Vagina (tissue), 2 donors: ENCODE data around the gene PIGS. TPM values are rescaled to one million over a fixed set of nuclear protein-coding genes. Genes with fewer than 3 reads are reported as not detected.
"Not testable (repeated sequence)": the region's sequence is repeated elsewhere in the genome, so short reads cannot be mapped to it uniquely, and the experiment has no call there.

ENCODE experiments used
- DNase-seq, 2 donors: peaks; one replicate each; pipeline ENCODE4 v3.0.0-alpha.2; 2017; ENCODE audit errors: extremely low spot score in 2 of 2
- H3K27ac ChIP-seq: fragments of 200-600 bp; sonication (generic); one replicate; pipeline ENCODE4 v1.5.1; 2019
- H3K27me3 ChIP-seq: fragments of 200-600 bp; sonication (generic); one replicate; pipeline ENCODE4 v1.5.1; 2019
- H3K36me3 ChIP-seq, 2 donors: fragments of 200-600 bp; sonication (generic); one replicate each; pipeline ENCODE4 v1.5.1; 2017 to 2019
- H3K4me1 ChIP-seq: fragments of 200-600 bp; sonication (generic); one replicate; pipeline ENCODE4 v1.5.1; 2019
- H3K4me3 ChIP-seq, 2 donors: fragments of 200-600 bp; sonication (generic); 1 replicate in 1 of 2; 2 replicates in 1 of 2; pipeline ENCODE4 v1.5.1; 2016 to 2019
- H3K9me3 ChIP-seq: fragments of 200-600 bp; sonication (generic); one replicate; pipeline ENCODE4 v1.5.1; 2019
- CTCF ChIP-seq, 3 experiments: fragments of 450-650 bp in 2 of 3; fragments of 200-600 bp in 1 of 3; sonication (generic) in 1 of 3; IDR thresholded peaks; one replicate each; pipeline ENCODE4 v1.5.1; 2017 to 2019; ENCODE audit warnings: antibody characterized with exemption in 3 of 3, mild to moderate bottlenecking in 2 of 3, moderate library complexity in 2 of 3
- POLR2A ChIP-seq, 2 donors: fragments of 450-650 bp; IDR thresholded peaks; one replicate each; pipeline ENCODE4 v1.6.1; 2017; ENCODE audit warnings: antibody characterized with exemption in 2 of 2, mild to moderate bottlenecking in 2 of 2, moderate library complexity in 2 of 2
- POLR2AphosphoS5 ChIP-seq, 2 donors: sonication (generic); formaldehyde crosslinking; IDR thresholded peaks; one replicate each; pipeline ENCODE4 v1.9.0; 2017; ENCODE audit warnings: antibody characterized with exemption in 2 of 2, mild to moderate bottlenecking in 2 of 2, low read depth in 1 of 2; ENCODE audit not compliant: insufficient read depth in 1 of 2
- intact Hi-C: fragments of 100-400 bp; cut with DNase I; formaldehyde crosslinking; loops from one replicate; pipeline ENCODE4 v1.15.1; 2023
- total RNA-seq: library from RNA; depleted of rRNA; stranded (reverse); fragments of >200 nt; gene quantifications from one replicate; pipeline ENCODE4 v1.2.3, GENCODE V29; 2016

Gene PIGS
- total RNA-seq, 1 donor from 2014 or later, result 22.8 TPM

- Histone ChIP-seq H3K27me3 (no peaks in the 10 kb centered on the region), H3K36me3 (peaks cover 0 to 19% of the 10 kb centered on the region in 2 donors), H3K27ac (no peak overlapping the region), H3K4me1 (no peaks in the 10 kb centered on the region), H3K4me3 (no peak overlapping the region), H3K9me3 (no peaks in the 10 kb centered on the region)
- intact Hi-C loops, result loop anchor here (10.0 kb wide), 1 partner anchor 116 kb away; no protein-coding TSS in a partner anchor
- TF ChIP-seq CTCF (IDR thresholded peaks at IDR 0.05) (no peak), POLR2A (IDR thresholded peaks at IDR 0.05) (no peak)
- no peak for DNase-seq
Measured at GRCh38 chr17:28610376-28610775, 39.1 kb upstream of the PIGS start.

GRCh38 chr17:28604031-28604430 is 32.7 kb upstream of the PIGS start:
- H3K9me3 ChIP-seq, intact Hi-C loops: not testable (repeated sequence)

DNA sequence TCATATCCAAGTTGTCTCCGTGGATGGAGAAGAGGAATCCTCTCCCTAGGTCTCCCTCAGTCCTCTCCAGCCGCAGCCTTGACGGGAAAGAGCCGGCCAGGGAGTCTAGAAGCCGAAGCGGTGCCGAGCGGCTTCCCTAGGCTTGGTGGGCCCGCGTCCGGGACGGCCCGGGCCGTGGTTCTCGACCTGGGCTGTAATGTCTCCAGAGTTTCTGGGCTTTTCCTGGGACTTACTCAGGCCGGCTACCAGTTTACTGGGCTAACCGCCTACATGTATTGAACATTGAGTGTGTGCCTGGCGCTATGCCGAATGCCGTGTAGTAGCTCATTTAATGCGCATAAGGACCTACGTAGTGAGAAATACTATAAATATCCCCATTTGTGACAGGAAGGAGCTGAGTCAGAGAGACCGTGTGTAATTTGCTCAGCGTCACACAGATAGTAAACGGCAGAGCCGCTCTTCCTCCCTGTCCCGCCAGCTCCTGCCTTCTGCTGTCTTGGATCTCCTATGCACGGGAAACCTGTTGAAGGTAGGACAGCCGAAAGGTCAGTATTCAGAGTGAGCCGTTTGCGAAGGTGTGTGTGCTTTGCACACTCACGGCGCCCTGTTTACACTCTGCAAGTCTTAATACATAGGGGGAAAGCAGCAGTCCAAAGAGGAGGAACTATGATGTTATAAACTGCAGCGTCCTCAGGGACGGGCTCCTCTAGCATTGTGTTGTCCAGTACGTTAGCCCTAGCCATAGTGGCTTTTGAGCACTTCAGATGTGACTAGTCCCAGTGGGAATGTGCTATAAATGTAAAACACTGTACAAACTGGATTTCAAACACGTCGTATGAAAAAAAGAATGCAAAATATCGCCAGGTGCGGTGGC is 28.2 kb upstream of the PIGS start:
- peak overlapping the region; percentile 57 to 67 for H3K4me3 ChIP-seq
- no peaks in the 10 kb centered on the region for H3K36me3 ChIP-seq
- no peaks in the 10 kb centered on the region for H3K27me3 ChIP-seq
- no peaks in the 10 kb centered on the region for H3K9me3 ChIP-seq
- peak in 1 of 2 donors; percentile 90 for DNase-seq
- peak; percentile 33 to 88 for TF ChIP-seq POLR2AphosphoS5 (IDR thresholded peaks at IDR 0.05; ENCODE audit: insufficient read depth in 1 of 2, low read depth in 1 of 2)
- no peak for TF ChIP-seq POLR2A (IDR thresholded peaks at IDR 0.05)
- intact Hi-C loops, result no loop called here
- H3K4me1 ChIP-seq, result peaks cover 22% of the 10 kb centered on the region
- H3K27ac ChIP-seq, result peak overlapping the region; percentile 96

More at GRCh38 chr17:28604031-28604430, 32.7 kb upstream of the PIGS start:
- H3K27me3 ChIP-seq, DNase-seq, H3K27ac ChIP-seq, H3K4me3 ChIP-seq, H3K36me3 ChIP-seq: not testable (repeated sequence)
- H3K4me1 ChIP-seq, result peaks cover 11% of the 10 kb centered on the region

GRCh38 chr17:28598799-28599310 is 27.5 kb upstream of the PIGS start, which contains the start of gene SPAG5:
TSS of gene SPAG5 (minus strand) at chr17:28599025. CDS start at chr17:28598946, 79 bp downstream.
- no peaks in the 10 kb centered on the region for H3K27me3 ChIP-seq
- TF ChIP-seq POLR2A (IDR thresholded peaks at IDR 0.05) (peak; percentile 16 to 93), CTCF (IDR thresholded peaks at IDR 0.05) (peak in 1 of 3 experiments; percentile 14), POLR2AphosphoS5 (IDR thresholded peaks at IDR 0.05; ENCODE audit: insufficient read depth in 1 of 2, low read depth in 1 of 2) (peak; percentile 67 to 99)
- DNase-seq, result peak in 1 of 2 donors; percentile 95
- no peaks in the 10 kb centered on the region for H3K36me3 ChIP-seq
- H3K4me3 ChIP-seq, result peak within 1 kb of the TSS; percentile 57 to 67
- H3K4me1 ChIP-seq, result peaks cover 22% of the 10 kb centered on the region
- peak within 1 kb of the TSS; percentile 96 for H3K27ac ChIP-seq
- H3K9me3 ChIP-seq, result no peaks in the 10 kb centered on the region
- intact Hi-C loops, result no loop called here

DNA sequence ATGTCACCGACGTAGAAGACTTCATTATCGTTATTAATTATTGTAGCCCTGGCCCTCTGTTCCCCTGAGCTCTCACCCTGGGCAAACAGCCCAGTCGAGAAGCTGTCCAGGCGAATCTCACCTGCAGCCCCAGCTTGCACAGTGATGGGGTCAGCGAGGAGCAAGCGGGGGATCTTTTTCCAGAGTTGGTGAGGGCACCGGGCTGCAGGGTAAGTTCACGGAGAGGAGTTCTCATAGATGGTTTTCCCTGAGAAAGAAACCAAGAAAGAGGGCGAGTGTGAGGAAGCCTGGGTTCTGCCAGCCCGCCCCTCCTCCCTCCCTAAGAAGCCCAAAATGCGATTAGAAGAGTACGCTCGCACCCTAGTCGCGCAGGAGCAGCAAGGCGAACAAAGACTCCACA is 27.1 kb upstream of the PIGS start:
- TF ChIP-seq CTCF (IDR thresholded peaks at IDR 0.05) (no peak), POLR2AphosphoS5 (IDR thresholded peaks at IDR 0.05; ENCODE audit: insufficient read depth in 1 of 2, low read depth in 1 of 2) (no peak), POLR2A (IDR thresholded peaks at IDR 0.05) (no peak)
- Histone ChIP-seq H3K36me3 (no peaks in the 10 kb centered on the region), H3K9me3 (no peaks in the 10 kb centered on the region), H3K4me3 (peak overlapping the region; percentile 57 to 67), H3K27ac (peak overlapping the region; percentile 96), H3K4me1 (peaks cover 22% of the 10 kb centered on the region), H3K27me3 (no peaks in the 10 kb centered on the region)
- DNase-seq, result no peak
- intact Hi-C loops, result no loop called here
